SK-N-MC (cell line): Measurements from ENCODE around the gene YPEL5.

ENCODE experiments used
- EZH2 ChIP-seq: fragments of 200-600 bp; sonication (generic); IDR thresholded peaks from one replicate; pipeline ENCODE4 v1.6.1; 2017; ENCODE audit warnings: antibody characterized with exemption
- FOXP2 ChIP-seq: optimal IDR thresholded peaks from 2 replicates; pipeline ENCODE3; 2011; ENCODE audit warnings: mild to moderate bottlenecking, moderate library complexity; ENCODE audit not compliant: insufficient read depth; ENCODE audit errors: extremely low read length, control extremely low read depth
- POLR2AphosphoS5 ChIP-seq: IDR thresholded peaks from 2 replicates; pipeline ENCODE4 v1.6.1; 2012; ENCODE audit warnings: mild to moderate bottlenecking, low read depth, low read length, borderline replicate concordance

- TF ChIP-seq EZH2, result no peak
- TF ChIP-seq POLR2AphosphoS5, result no peak
- TF ChIP-seq FOXP2, result no peak
Measured at GRCh38 chr2:30165617-30166016, 18.8 kb downstream of the YPEL5 start.
